Myocyte (in vitro differentiated cells): ENCODE results near the gene WDFY2. TPM values are rescaled to one million over a fixed set of nuclear protein-coding genes. Genes with fewer than 3 reads are reported as not detected.

Source experiments
- DNase-seq: peaks from one replicate; pipeline ENCODE4 v3.0.0-alpha.2; 2012; ENCODE audit warnings: low read depth
- total RNA-seq: library from RNA; depleted of rRNA; stranded (reverse); fragments of >200 nt; gene quantifications from 2 replicates; pipeline ENCODE4 v1.2.3, GENCODE V29; 2014

The WDFY2 gene
- total RNA-seq, 1 donor from 2014 or later, result 6.1 TPM

- DNase-seq, result no peak
Measured at GRCh38 chr13:51767100-51767499, 182.8 kb downstream of the WDFY2 start.

GRCh38 chr13:51768378-51768921, 184.2 kb downstream of the WDFY2 start:
- DNase-seq, result no peak

- DNase-seq, result no peak
Measured at GRCh38 chr13:51768976-51769375, 184.7 kb downstream of the WDFY2 start.

GRCh38 chr13:51769455-51770127, 185.3 kb downstream of the WDFY2 start:
- no peak for DNase-seq

GRCh38 chr13:51770160-51770559, 185.9 kb downstream of the WDFY2 start:
- no peak for DNase-seq

GRCh38 chr13:51770681-51771417, 186.6 kb downstream of the WDFY2 start:
- no peak for DNase-seq

- no peak for DNase-seq
Measured at GRCh38 chr13:51771418-51772104, 187.3 kb downstream of the WDFY2 start.

GRCh38 chr13:51772105-51772455, 187.8 kb downstream of the WDFY2 start:
- DNase-seq, result no peak

GRCh38 chr13:51772781-51773180, 188.5 kb downstream of the WDFY2 start:
- no peak for DNase-seq

- no peak for DNase-seq
Measured at GRCh38 chr13:51773515-51773914, 189.3 kb downstream of the WDFY2 start.

- no peak for DNase-seq
Measured at GRCh38 chr13:51776179-51776578, 191.9 kb downstream of the WDFY2 start.

- DNase-seq, result no peak
Measured at GRCh38 chr13:51777921-51778320, 193.7 kb downstream of the WDFY2 start.

GRCh38 chr13:51778392-51778791, 194.1 kb downstream of the WDFY2 start:
- DNase-seq, result peak; percentile 36

- DNase-seq, result no peak
Measured at GRCh38 chr13:51780099-51780498, 195.8 kb downstream of the WDFY2 start.

GRCh38 chr13:51781246-51782022, 197.2 kb downstream of the WDFY2 start:
- DNase-seq, result no peak

GRCh38 chr13:51782026-51782710, 197.9 kb downstream of the WDFY2 start:
- DNase-seq, result peak; percentile 39

GRCh38 chr13:51783428-51784094, 199.3 kb downstream of the WDFY2 start:
- no peak for DNase-seq

GRCh38 chr13:51784097-51784496, 199.8 kb downstream of the WDFY2 start:
- no peak for DNase-seq

GRCh38 chr13:51785712-51786424, 201.6 kb downstream of the WDFY2 start:
- DNase-seq, result peak; percentile 90
